ENCODE measurements around the gene TJP3. TPM values are rescaled to one million over a fixed set of nuclear protein-coding genes. Genes with fewer than 3 reads are reported as not detected.

Gene TJP3
- total RNA-seq, 2 donors from 2014 or later, result 268 to 296 TPM

- intact Hi-C loops (cut with DNase I), result loop anchor here (10.0 kb wide), 1 partner anchor 55 kb away; no protein-coding TSS in a partner anchor
- Histone ChIP-seq H3K4me3 (no peak overlapping the region), H3K27me3 (no peaks in the 10 kb centered on the region), H3K9me3 (no peaks in the 10 kb centered on the region), H3K36me3 (no peaks in the 10 kb centered on the region), H3K9ac (ENCODE audit: low read depth in 2 of 2, low read length in 2 of 2) (no peak overlapping the region), H3K27ac (no peak overlapping the region), H3K4me1 (peaks cover 7% of the 10 kb centered on the region)
- TF ChIP-seq CTCF (IDR thresholded peaks at IDR 0.05), result no peak
- no peak for DNase-seq
These were observed 51.5 kb downstream of the TJP3 start for GRCh38 chr19:3759482-3760254.

GRCh38 chr19:3760871-3761361, 52.7 kb downstream of the TJP3 start:
- intact Hi-C loops (cut with DNase I), result loop anchor here (10.0 kb wide), 1 partner anchor 54 kb away; no protein-coding TSS in a partner anchor
- H3K27ac ChIP-seq, result peak overlapping the region; percentile 68
- peaks cover 7% of the 10 kb centered on the region for H3K4me1 ChIP-seq
- no peaks in the 10 kb centered on the region for H3K27me3 ChIP-seq
- no peaks in the 10 kb centered on the region for H3K9me3 ChIP-seq
- no peaks in the 10 kb centered on the region for H3K36me3 ChIP-seq
- peak overlapping the region; percentile 84 to 85 for H3K9ac ChIP-seq (ENCODE audit: low read depth in 2 of 2, low read length in 2 of 2)
- peak; percentile 23 for DNase-seq
- TF ChIP-seq CTCF (IDR thresholded peaks at IDR 0.05), result no peak
- peak overlapping the region; percentile 80 for H3K4me3 ChIP-seq

GRCh38 chr19:3761382-3762129, 53.4 kb downstream of the TJP3 start, which contains the start of gene APBA3:
Gene APBA3 (minus strand): TSS chr19:3761692. CDS start chr19:3760264, 1,428 bp downstream.
- Histone ChIP-seq H3K4me1 (peaks cover 7% of the 10 kb centered on the region), H3K27me3 (no peaks in the 10 kb centered on the region), H3K9me3 (no peaks in the 10 kb centered on the region), H3K36me3 (no peaks in the 10 kb centered on the region), H3K9ac (ENCODE audit: low read depth in 2 of 2, low read length in 2 of 2) (peak within 1 kb of the TSS; percentile 84 to 85), H3K4me3 (peak within 1 kb of the TSS; percentile 80), H3K27ac (peak within 1 kb of the TSS; percentile 90)
- peak; percentile 96 for DNase-seq
- intact Hi-C loops (cut with DNase I), result loop anchor here (10.0 kb wide), 1 partner anchor 53 kb away; no protein-coding TSS in a partner anchor
- peak; percentile 70 for TF ChIP-seq CTCF (IDR thresholded peaks at IDR 0.05)

GRCh38 chr19:3762130-3762473, 53.9 kb downstream of the TJP3 start:
- no peak for DNase-seq
- intact Hi-C loops (cut with DNase I), result loop anchor here (10.0 kb wide), 1 partner anchor 53 kb away; no protein-coding TSS in a partner anchor
- no peaks in the 10 kb centered on the region for H3K36me3 ChIP-seq
- H3K4me3 ChIP-seq, result no peak overlapping the region
- peak overlapping the region; percentile 90 for H3K27ac ChIP-seq
- H3K9me3 ChIP-seq, result no peaks in the 10 kb centered on the region
- no peaks in the 10 kb centered on the region for H3K27me3 ChIP-seq
- H3K4me1 ChIP-seq, result peaks cover 7% of the 10 kb centered on the region
- TF ChIP-seq CTCF (IDR thresholded peaks at IDR 0.05), result no peak
- H3K9ac ChIP-seq (ENCODE audit: low read depth in 2 of 2, low read length in 2 of 2), result no peak overlapping the region

All from colonic mucosa (tissue), 4 donors.